H1 (cell line): ENCODE measurements around the gene ABCA1. TPM values are rescaled to one million over a fixed set of nuclear protein-coding genes. Genes with fewer than 3 reads are reported as not detected.
A peak's percentile ranks its signal among the peaks of the same experiment; 100 is the strongest.

ENCODE experiments used
- CTCF ChIA-PET: fragments of 300-600 bp; sonication (Branson Sonifier 250); formaldehyde crosslinking; loops from one replicate; lab custom pipeline; 2021; ENCODE audit not compliant: partially characterized antibody; lab: Charles Lee
- POLR2A ChIA-PET: fragments of 300-600 bp; sonication (Branson Sonifier 250); formaldehyde crosslinking; loops from one replicate; lab custom pipeline; 2021; ENCODE audit warnings: inconsistent platforms; ENCODE audit not compliant: partially characterized antibody; lab: Charles Lee
- DNase-seq, 2 experiments: peaks; one replicate each; pipeline versions ENCODE4 v3.0.0 to v3.0.0-alpha.2; 2010 to 2022; ENCODE audit warnings: low spot score in 2 of 2, low read depth in 1 of 2, mixed read lengths in 1 of 2
- FAIRE-seq: peaks from 2 replicates; lab custom pipeline; 2011; peaks lifted over from hg19 to GRCh38; lab: Jason Lieb, UNC
- H2AFZ ChIP-seq: 2 replicates; pipeline ENCODE4 v1.8.1; 2012; ENCODE audit warnings: low read length, inconsistent platforms
- H2AK5ac ChIP-seq: 2 replicates; pipeline ENCODE4 v1.6.1; 2013; ENCODE audit warnings: low read depth, low read length
- H2BK120ac ChIP-seq: replicated peaks from 2 replicates; pipeline ENCODE3; 2013; ENCODE audit warnings: low read depth, low read length, inconsistent platforms
- H2BK12ac ChIP-seq: 2 replicates; pipeline ENCODE4 v1.6.1; 2013; ENCODE audit warnings: low read depth, low read length
- H2BK15ac ChIP-seq: 2 replicates; pipeline ENCODE4 v1.6.1; 2013; ENCODE audit warnings: low read length
- H2BK20ac ChIP-seq: 2 replicates; pipeline ENCODE4 v1.6.1; 2013; ENCODE audit warnings: low read length
- H2BK5ac ChIP-seq: 2 replicates; pipeline ENCODE4 v1.6.1; 2013; ENCODE audit warnings: low read depth, low read length
- H3K14ac ChIP-seq: 2 replicates; pipeline ENCODE4 v1.6.1; 2013; ENCODE audit warnings: inconsistent platforms; ENCODE audit not compliant: insufficient read length
- H3K18ac ChIP-seq: 2 replicates; pipeline ENCODE4 v1.6.1; 2013; ENCODE audit warnings: low read length; ENCODE audit errors: extremely low read depth
- H3K23ac ChIP-seq: 2 replicates; pipeline ENCODE4 v1.6.1; 2013; ENCODE audit warnings: inconsistent platforms; ENCODE audit not compliant: insufficient read length
- H3K23me2 ChIP-seq: 2 replicates; pipeline ENCODE4 v1.6.1; 2013; ENCODE audit warnings: low read depth, low read length
- H3K27ac ChIP-seq: 2 replicates; pipeline ENCODE4 v1.6.1; 2011; ENCODE audit warnings: low read depth, low read length, inconsistent platforms
- H3K27me3 ChIP-seq, 4 experiments: replicated peaks in 1 of 4; 1 replicate in 1 of 4; 2 replicates in 3 of 4; pipeline versions ENCODE4 v1.6.1 to v1.8.1; 2011 to 2013; ENCODE audit warnings: low read length in 3 of 4, mild to moderate bottlenecking in 3 of 4, inconsistent platforms in 2 of 4, mixed read lengths in 2 of 4, moderate library complexity in 1 of 4; ENCODE audit not compliant: control insufficient read depth in 3 of 4, insufficient read depth in 3 of 4; ENCODE audit errors: extremely low read depth in 1 of 4
- H3K36me3 ChIP-seq, 4 experiments: 2 replicates each; pipeline versions ENCODE4 v1.6.1 to v1.8.1; 2011 to 2013; ENCODE audit warnings: mild to moderate bottlenecking in 4 of 4, low read length in 3 of 4, moderate library complexity in 2 of 4, control low read depth in 1 of 4, inconsistent platforms in 1 of 4; ENCODE audit not compliant: insufficient read depth in 4 of 4, control insufficient read depth in 2 of 4
- H3K4ac ChIP-seq: replicated peaks from 2 replicates; pipeline ENCODE3; 2013; ENCODE audit warnings: low read length, low read depth, mixed read lengths, inconsistent platforms; ENCODE audit not compliant: insufficient read length
- H3K4me1 ChIP-seq, 4 experiments: replicated peaks in 1 of 4; 1 replicate in 1 of 4; 2 replicates in 3 of 4; pipeline versions ENCODE4 v1.6.1 to v1.8.1; 2011 to 2013; ENCODE audit warnings: low read length in 3 of 4, inconsistent platforms in 2 of 4, mixed read lengths in 1 of 4; ENCODE audit not compliant: insufficient read depth in 4 of 4, control insufficient read depth in 3 of 4
- H3K4me2 ChIP-seq, 2 experiments: 2 replicates each; pipeline versions ENCODE4 v1.6.1 to v1.8.1; 2011 to 2013; ENCODE audit warnings: low read depth in 2 of 2, low read length in 2 of 2, control low read depth in 1 of 2, inconsistent platforms in 1 of 2, mild to moderate bottlenecking in 1 of 2; ENCODE audit not compliant: insufficient read depth in 1 of 2
- H3K4me3 ChIP-seq, 4 experiments: fragments of 200-600, 300-600 bp in 1 of 4; sonication (generic), shearing (Covaris generic), sonication (Bioruptor Twin) in 1 of 4; 2 replicates each; pipeline versions ENCODE4 v1.5.1 to v1.8.1; 2011 to 2016; ENCODE audit warnings: low read length in 4 of 4, low read depth in 3 of 4, control low read depth in 2 of 4, inconsistent platforms in 2 of 4, mild to moderate bottlenecking in 2 of 4, mixed read lengths in 1 of 4, moderate library complexity in 1 of 4; ENCODE audit not compliant: insufficient read depth in 2 of 4; ENCODE audit errors: extremely low read depth in 1 of 4
- H3K56ac ChIP-seq: replicated peaks from 2 replicates; pipeline ENCODE3; 2013; ENCODE audit warnings: low read depth, mild to moderate bottlenecking, mixed read lengths, low read length, inconsistent platforms; ENCODE audit not compliant: insufficient read length
- H3K79me1 ChIP-seq: 2 replicates; pipeline ENCODE4 v1.6.1; 2013; ENCODE audit warnings: low read depth, low read length, control low read depth
- H3K79me2 ChIP-seq, 2 experiments: 2 replicates each; pipeline versions ENCODE4 v1.6.1 to v1.8.1; 2012 to 2013; ENCODE audit warnings: low read length in 2 of 2, mild to moderate bottlenecking in 2 of 2, inconsistent platforms in 1 of 2; ENCODE audit not compliant: insufficient read depth in 2 of 2, control insufficient read depth in 1 of 2
- H3K9ac ChIP-seq, 4 experiments: replicated peaks in 1 of 4; 1 replicate in 1 of 4; 2 replicates in 3 of 4; pipeline versions ENCODE4 v1.6.1 to v1.8.1; 2011 to 2013; ENCODE audit warnings: low read depth in 3 of 4, low read length in 3 of 4, control low read depth in 2 of 4, mild to moderate bottlenecking in 2 of 4, moderate library complexity in 2 of 4, inconsistent platforms in 1 of 4; ENCODE audit errors: extremely low read depth in 1 of 4
- H3K9me3 ChIP-seq, 2 experiments: 2 replicates each; pipeline versions ENCODE4 v1.6.1 to v1.8.1; 2012 to 2013; ENCODE audit warnings: mild to moderate bottlenecking in 2 of 2, moderate library complexity in 2 of 2, control low read depth in 1 of 2, inconsistent platforms in 1 of 2, low read depth in 1 of 2, low read length in 1 of 2, mixed read lengths in 1 of 2; ENCODE audit not compliant: insufficient read depth in 2 of 2
- H4K20me1 ChIP-seq, 2 experiments: replicated peaks in 1 of 2; 2 replicates each; pipeline versions ENCODE3 to v1.8.1; 2011 to 2013; ENCODE audit warnings: inconsistent platforms in 2 of 2, low read length in 2 of 2, mild to moderate bottlenecking in 1 of 2; ENCODE audit not compliant: insufficient read depth in 2 of 2, control insufficient read depth in 1 of 2
- H4K5ac ChIP-seq: 2 replicates; pipeline ENCODE4 v1.6.1; 2013; ENCODE audit warnings: low read length, low read depth, mixed read lengths, inconsistent platforms; ENCODE audit not compliant: insufficient read length
- H4K8ac ChIP-seq: 2 replicates; pipeline ENCODE4 v1.8.0; 2013; ENCODE audit warnings: mild to moderate bottlenecking, moderate library complexity, low read length, inconsistent platforms; ENCODE audit not compliant: insufficient read depth; ENCODE audit errors: extremely low read depth
- H4K91ac ChIP-seq: replicated peaks from 2 replicates; pipeline ENCODE3; 2013; ENCODE audit warnings: low read length, mixed read lengths, inconsistent platforms; ENCODE audit not compliant: insufficient read length
- EZH2 ChIP-seq: fragments of 200-600 bp; sonication (generic); IDR thresholded peaks from 2 replicates; pipeline ENCODE4 v1.7.1; 2012; ENCODE audit warnings: low read depth, mild to moderate bottlenecking, moderate library complexity, low read length, inconsistent platforms; ENCODE audit not compliant: severe bottlenecking
- POLR2AphosphoS5 ChIP-seq: IDR thresholded peaks from 2 replicates; pipeline ENCODE4 v1.6.1; 2011; ENCODE audit warnings: low read depth, low read length
- polyA plus RNA-seq, 7 experiments: library from polyadenylated mRNA; depleted of rRNA in 3 of 7; stranded (reverse) in 5 of 7; unstranded in 2 of 7; fragments of >200 nt in 5 of 7; fragments of 200-250 nt in 2 of 7; gene quantifications; 1 replicate in 5 of 7; 2 replicates in 1 of 7; 4 replicates in 1 of 7; pipeline versions ENCODE4 v1.2.1 to v1.2.3, GENCODE V29; 2011 to 2013; ENCODE audit warnings: missing spikeins in 2 of 7, mixed read lengths in 2 of 7
- total RNA-seq: library from RNA; stranded (reverse); fragmentation: NEBNext Ultra II Directional; extraction: Animal tissue kit (Norgen Biotek cat#: 25700); gene quantifications from 2 replicates; pipeline ENCODE4 v1.2.1, GENCODE V29; 2021

Gene ABCA1
- total and polyA plus RNA-seq, 2 of the 8 experiments (the other 6 are each of a cell fraction or from before 2014, with no cell fraction given): 6.9 to 7.8 TPM

DNA sequence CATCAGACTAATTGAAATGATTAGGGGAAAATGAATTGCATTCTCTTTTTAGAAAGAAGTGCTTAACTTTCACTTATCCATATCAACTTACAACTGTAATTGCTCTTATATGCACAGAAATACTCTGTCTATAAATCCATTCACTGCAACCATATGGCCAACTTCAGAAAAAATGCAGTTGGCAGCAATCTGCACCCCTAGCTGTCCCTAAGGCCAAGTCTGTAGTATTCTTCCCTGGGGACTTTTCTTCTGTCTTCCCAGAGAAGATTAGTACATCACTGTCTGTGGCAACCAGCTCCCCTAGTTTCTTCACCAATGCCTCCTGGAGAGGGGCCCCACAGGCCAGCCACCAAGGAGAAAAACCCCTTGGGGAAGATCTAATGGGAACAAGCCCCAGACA lies 45.4 kb downstream of the ABCA1 start:
- Histone ChIP-seq H3K18ac (no peak overlapping the region), H2BK15ac (no peak overlapping the region), H3K4me1 (peaks cover 4 to 30% (median 20%) of the 10 kb centered on the region in 4 experiments), H3K9ac (no peak overlapping the region), H3K4ac (no peak overlapping the region), H3K27ac (no peak overlapping the region), H4K91ac (no peak overlapping the region), H3K23me2 (no peaks in the 10 kb centered on the region), H4K8ac (no peak overlapping the region), H3K23ac (no peak overlapping the region), H2BK120ac (no peak overlapping the region), H3K36me3 (0 out of 8 replicates have a peak, but pooled peaks cover 0 to 3% (median 1%) of the 10 kb centered on the region in 4 experiments), H2AK5ac (no peak overlapping the region), H3K79me1 (no peaks in the 10 kb centered on the region), H3K14ac (no peak overlapping the region), H3K27me3 (no peaks in the 10 kb centered on the region), H4K5ac (no peak overlapping the region), H3K56ac (no peak overlapping the region), H2BK20ac (0 out of 2 replicates have a peak overlapping the region, but pooled peaks have one; percentile 64), H3K9me3 (no peaks in the 10 kb centered on the region), H2AFZ (no peak overlapping the region), H2BK12ac (0 out of 2 replicates have a peak overlapping the region, but pooled peaks have one; percentile 54)
- POLR2A ChIA-PET: interaction anchor here (1.2 to 1.3 kb wide), 2 partner anchors 19 to 44 kb away, joined by 4 to 5 read pairs; no protein-coding TSS in a partner anchor
- TF ChIP-seq EZH2: no peak
- TF ChIP-seq POLR2AphosphoS5: no peak
- TF ChIP-seq, all 59 proteins: peak for 0
- no peak for FAIRE-seq
- Histone ChIP-seq H3K79me2 (no peaks in the 10 kb centered on the region), H2BK5ac (no peak overlapping the region), H3K4me2 (no peak overlapping the region), H4K20me1 (no peaks in the 10 kb centered on the region), H3K4me3 (no peak overlapping the region)
- CTCF ChIA-PET: interaction anchor here (0.8 to 2.2 kb wide), 4 partner anchors 14 to 44 kb away, joined by 3 to 7 read pairs (median 3); no protein-coding TSS in a partner anchor
- no peak for DNase-seq
